Erythroblast (primary cell): ENCODE results near the gene NR1H3.

Experiments used
- GATA1 ChIP-seq: IDR thresholded peaks from 2 replicates; pipeline ENCODE4 v1.6.1; 2011; ENCODE audit warnings: low read depth, mild to moderate bottlenecking, control low read depth, low read length, moderate library complexity
- POLR2A ChIP-seq: IDR thresholded peaks from 2 replicates; pipeline ENCODE4 v1.6.1; 2011; ENCODE audit warnings: mild to moderate bottlenecking, low read length

- TF ChIP-seq POLR2A = no peak
- TF ChIP-seq GATA1 = no peak
These were observed 21.0 kb downstream of the NR1H3 start for GRCh38 chr11:47278769-47279168.
